Kidney (tissue), 14 donors: Measurements from ENCODE around the gene PTH1R. TPM values are rescaled to one million over a fixed set of nuclear protein-coding genes. Genes with fewer than 3 reads are reported as not detected.
A peak's percentile ranks its signal among the peaks of the same experiment; 100 is the strongest.

Source experiments
- DNase-seq, 5 donors: peaks; one replicate each; pipeline ENCODE4 v3.0.0-alpha.2; 2013 to 2020
- FAIRE-seq: peaks from 2 replicates; lab custom pipeline; 2012; peaks lifted over from hg19 to GRCh38; lab: Jason Lieb, UNC
- H3K27ac ChIP-seq, 2 donors: one replicate each; pipeline ENCODE4 v1.7.0; 2013; ENCODE audit warnings: low read depth in 2 of 2, low read length in 2 of 2, inconsistent platforms in 1 of 2
- H3K27me3 ChIP-seq: one replicate; pipeline ENCODE4 v1.7.1; 2013; ENCODE audit warnings: low read length, inconsistent platforms; ENCODE audit not compliant: control insufficient read depth, insufficient read depth
- H3K36me3 ChIP-seq, 3 donors: one replicate each; pipeline versions ENCODE4 v1.7.0 to v1.7.1; 2013; ENCODE audit warnings: low read length in 3 of 3, control low read depth in 1 of 3, inconsistent platforms in 1 of 3; ENCODE audit not compliant: insufficient read depth in 3 of 3, control insufficient read depth in 2 of 3
- H3K4me1 ChIP-seq, 3 donors: one replicate each; pipeline versions ENCODE4 v1.7.0 to v1.7.1; 2013; ENCODE audit warnings: low read length in 3 of 3, inconsistent platforms in 1 of 3, low read depth in 1 of 3; ENCODE audit not compliant: control insufficient read depth in 2 of 3, insufficient read depth in 2 of 3
- H3K4me3 ChIP-seq, 3 donors: one replicate each; pipeline versions ENCODE4 v1.7.0 to v1.8.1; 2013; ENCODE audit warnings: low read length in 3 of 3, control low read depth in 1 of 3, inconsistent platforms in 1 of 3
- H3K9ac ChIP-seq, 3 donors: one replicate each; pipeline versions ENCODE4 v1.7.0 to v1.7.1; 2013; ENCODE audit warnings: low read length in 3 of 3, control low read depth in 1 of 3, inconsistent platforms in 1 of 3
- H3K9me3 ChIP-seq, 3 donors: one replicate each; pipeline versions ENCODE4 v1.7.0 to v1.7.1; 2013; ENCODE audit warnings: low read length in 3 of 3, control low read depth in 1 of 3, inconsistent platforms in 1 of 3; ENCODE audit not compliant: control insufficient read depth in 2 of 3, insufficient read depth in 1 of 3
- intact Hi-C: fragments of 100-400 bp; cut with DNase I; formaldehyde crosslinking; loops from one replicate; pipeline ENCODE4 v1.11.1; 2022
- polyA plus RNA-seq: library from polyadenylated mRNA; stranded (reverse); fragments of 350-450 nt; fragmentation: Illumina TruSeq; extraction: RNeasy Lipid Tissue Mini Kit (QIAGEN cat#74804); gene quantifications from one replicate; pipeline ENCODE4 v1.2.3, GENCODE V29; 2014; ENCODE audit warnings: low read depth, low replicate concordance; ENCODE audit not compliant: insufficient read depth
- total RNA-seq: library from RNA; stranded (reverse); fragmentation: NEBNext Ultra II Directional; extraction: Animal tissue kit (Norgen Biotek cat#: 25700); gene quantifications from one replicate; pipeline ENCODE4 v1.2.1, GENCODE V29; 2021
- TF ChIP-seq, protein P1 (sequence below): IDR thresholded peaks from 3 replicates; pipeline ENCODE4 v1.5.1; 2012; ENCODE audit warnings: mild to moderate bottlenecking, moderate library complexity, borderline replicate concordance; ENCODE audit not compliant: insufficient read depth; ENCODE audit errors: extremely low read depth
- donor health status: control.
- donor health status: control.
- donor health status: control.
- donor health status: control.
- donor health status: control.
- donor health status: DM: yes; HTN: yes; CAD: no.
- donor health status: Normal renal cell carcinoma (clear cell type).

Gene PTH1R
- total and polyA plus RNA-seq, 2 donors from 2014 or later, result 286 to 1,885 TPM

DNA sequence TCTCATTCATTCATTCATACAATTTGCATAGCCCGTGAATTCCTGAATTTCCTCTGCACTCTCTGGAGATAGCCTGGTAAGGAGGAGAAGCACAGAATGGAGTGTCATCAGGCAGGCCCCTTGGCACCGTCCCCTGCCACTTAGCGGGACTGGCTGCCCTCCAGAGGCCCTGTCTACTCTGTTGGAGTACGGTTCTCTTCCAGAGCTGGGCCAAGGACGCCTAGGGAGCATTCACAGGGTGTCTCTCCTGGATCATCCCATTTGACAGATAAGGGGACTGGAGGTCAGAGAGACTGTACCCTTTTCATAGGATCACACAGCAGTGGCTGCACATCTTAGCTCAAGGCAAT, 48.0 kb downstream of the PTH1R start:
- no peak overlapping the region for H3K9ac ChIP-seq
- TF ChIP-seq, protein P1, sequence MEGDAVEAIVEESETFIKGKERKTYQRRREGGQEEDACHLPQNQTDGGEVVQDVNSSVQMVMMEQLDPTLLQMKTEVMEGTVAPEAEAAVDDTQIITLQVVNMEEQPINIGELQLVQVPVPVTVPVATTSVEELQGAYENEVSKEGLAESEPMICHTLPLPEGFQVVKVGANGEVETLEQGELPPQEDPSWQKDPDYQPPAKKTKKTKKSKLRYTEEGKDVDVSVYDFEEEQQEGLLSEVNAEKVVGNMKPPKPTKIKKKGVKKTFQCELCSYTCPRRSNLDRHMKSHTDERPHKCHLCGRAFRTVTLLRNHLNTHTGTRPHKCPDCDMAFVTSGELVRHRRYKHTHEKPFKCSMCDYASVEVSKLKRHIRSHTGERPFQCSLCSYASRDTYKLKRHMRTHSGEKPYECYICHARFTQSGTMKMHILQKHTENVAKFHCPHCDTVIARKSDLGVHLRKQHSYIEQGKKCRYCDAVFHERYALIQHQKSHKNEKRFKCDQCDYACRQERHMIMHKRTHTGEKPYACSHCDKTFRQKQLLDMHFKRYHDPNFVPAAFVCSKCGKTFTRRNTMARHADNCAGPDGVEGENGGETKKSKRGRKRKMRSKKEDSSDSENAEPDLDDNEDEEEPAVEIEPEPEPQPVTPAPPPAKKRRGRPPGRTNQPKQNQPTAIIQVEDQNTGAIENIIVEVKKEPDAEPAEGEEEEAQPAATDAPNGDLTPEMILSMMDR, result no peak
- H3K27ac ChIP-seq, result peak overlapping the region in 1 of 2 donors; percentile 57
- intact Hi-C loops, result loop anchor here (10.0 kb wide), 1 partner anchor 69 kb away; no protein-coding TSS in a partner anchor
- no peaks in the 10 kb centered on the region for H3K9me3 ChIP-seq
- FAIRE-seq, result no peak
- peaks cover 0 to 32% (median 26%) of the 10 kb centered on the region in 3 donors for H3K4me1 ChIP-seq
- H3K4me3 ChIP-seq, result no peak overlapping the region
- peaks cover 2 to 40% (median 35%) of the 10 kb centered on the region in 3 donors for H3K36me3 ChIP-seq
- peak in 1 of 5 donors; percentile 55 for DNase-seq
- H3K27me3 ChIP-seq, result no peaks in the 10 kb centered on the region

DNA sequence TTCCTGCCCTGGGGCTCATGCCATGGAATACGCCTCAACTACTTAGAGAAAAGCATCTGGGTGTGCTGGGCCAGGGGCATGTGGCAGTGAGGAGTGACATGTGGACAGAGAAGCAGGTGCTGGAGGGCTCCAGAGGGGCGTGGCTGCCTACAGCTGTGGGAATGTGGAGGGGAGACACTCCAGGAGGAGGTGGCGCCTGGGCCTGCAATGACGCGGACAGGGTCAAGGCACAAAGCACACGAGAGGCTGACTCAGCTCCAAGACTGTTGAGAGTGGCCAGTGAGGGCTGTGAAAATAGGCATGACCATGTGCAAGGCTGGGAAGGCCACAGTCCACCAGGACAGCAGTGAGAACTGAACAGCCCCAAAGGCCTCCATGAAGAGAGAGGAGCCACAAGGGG, 48.5 kb downstream of the PTH1R start:
- Histone ChIP-seq H3K9ac (peak overlapping the region in 1 of 3 donors; percentile 28), H3K27me3 (no peaks in the 10 kb centered on the region), H3K9me3 (no peaks in the 10 kb centered on the region), H3K36me3 (peaks cover 2 to 35% (median 31%) of the 10 kb centered on the region in 3 donors), H3K4me1 (peaks cover 0 to 36% (median 31%) of the 10 kb centered on the region in 3 donors), H3K4me3 (no peak overlapping the region), H3K27ac (peak overlapping the region; percentile 54 to 57)
- no peak for FAIRE-seq
- intact Hi-C loops, result loop anchor here (10.0 kb wide), 1 partner anchor 69 kb away; no protein-coding TSS in a partner anchor
- DNase-seq, result peak in 1 of 5 donors; percentile 82
- TF ChIP-seq, protein P1, result no peak

DNA sequence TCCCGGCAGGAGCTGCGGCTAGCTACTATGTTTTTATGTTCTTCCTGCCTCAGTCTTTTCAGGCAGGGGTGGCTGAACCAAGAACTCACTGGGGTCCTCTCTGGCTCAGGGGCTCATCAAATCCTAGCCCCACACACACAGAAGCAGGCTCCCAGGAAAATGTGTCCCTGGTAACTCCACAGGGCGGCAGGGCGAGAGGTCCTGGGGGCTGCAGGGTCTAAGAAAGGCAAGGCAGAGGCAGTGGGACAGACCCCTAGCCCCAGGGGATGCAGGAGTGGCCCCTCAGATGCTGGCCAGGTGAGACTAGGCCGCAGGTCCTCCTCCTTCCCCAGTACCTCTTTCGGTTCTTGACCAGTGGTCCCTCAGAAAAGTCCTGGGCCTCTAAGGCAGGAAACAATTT, 48.9 kb downstream of the PTH1R start:
- no peak for FAIRE-seq
- Histone ChIP-seq H3K4me1 (peaks cover 0 to 40% (median 35%) of the 10 kb centered on the region in 3 donors), H3K27me3 (no peaks in the 10 kb centered on the region), H3K9ac (peak overlapping the region in 1 of 3 donors; percentile 28), H3K4me3 (no peak overlapping the region), H3K36me3 (peaks cover 2 to 31% (median 28%) of the 10 kb centered on the region in 3 donors), H3K27ac (peak overlapping the region; percentile 54 to 61), H3K9me3 (no peaks in the 10 kb centered on the region)
- TF ChIP-seq, protein P1, result no peak
- intact Hi-C loops, result loop anchor here (10.0 kb wide), 1 partner anchor 68 kb away; no protein-coding TSS in a partner anchor
- DNase-seq, result peak in 1 of 5 donors; percentile 39
